ENCODE results near the gene RCAN3.
"Not testable (repeated sequence)": the region's sequence is repeated elsewhere in the genome, so short reads cannot be mapped to it uniquely, and the experiment has no call there.

Gene RCAN3

GRCh38 chr1:24486331-24487065 lies 16.1 kb upstream of the RCAN3 start:
- DNase-seq = no peak

DNA sequence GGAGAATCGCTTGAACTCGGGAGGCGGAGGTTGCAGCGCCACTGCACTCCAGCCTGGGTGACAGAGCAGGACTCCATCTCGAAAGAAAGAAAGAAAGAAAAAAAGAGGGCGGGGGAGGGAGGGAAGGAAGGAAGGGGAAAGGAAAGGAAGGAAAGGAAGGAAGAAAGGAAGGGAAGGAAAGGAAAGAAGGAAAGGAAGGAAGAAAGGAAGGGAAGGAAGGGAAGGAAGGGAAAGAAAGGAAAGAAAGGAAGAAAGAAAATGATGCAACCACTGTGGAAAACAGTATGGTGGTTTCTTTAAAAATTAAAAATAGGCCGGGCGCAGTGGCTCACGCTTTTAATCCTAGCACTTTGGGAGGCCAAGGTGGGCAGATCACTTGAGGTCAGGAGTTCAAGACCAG lies 15.2 kb upstream of the RCAN3 start:
- DNase-seq = no peak

- not testable (repeated sequence) for DNase-seq
These were observed 14.5 kb upstream of the RCAN3 start for GRCh38 chr1:24488159-24488558.

- DNase-seq = no peak
These were observed 13.0 kb upstream of the RCAN3 start for GRCh38 chr1:24489674-24490073.

DNA sequence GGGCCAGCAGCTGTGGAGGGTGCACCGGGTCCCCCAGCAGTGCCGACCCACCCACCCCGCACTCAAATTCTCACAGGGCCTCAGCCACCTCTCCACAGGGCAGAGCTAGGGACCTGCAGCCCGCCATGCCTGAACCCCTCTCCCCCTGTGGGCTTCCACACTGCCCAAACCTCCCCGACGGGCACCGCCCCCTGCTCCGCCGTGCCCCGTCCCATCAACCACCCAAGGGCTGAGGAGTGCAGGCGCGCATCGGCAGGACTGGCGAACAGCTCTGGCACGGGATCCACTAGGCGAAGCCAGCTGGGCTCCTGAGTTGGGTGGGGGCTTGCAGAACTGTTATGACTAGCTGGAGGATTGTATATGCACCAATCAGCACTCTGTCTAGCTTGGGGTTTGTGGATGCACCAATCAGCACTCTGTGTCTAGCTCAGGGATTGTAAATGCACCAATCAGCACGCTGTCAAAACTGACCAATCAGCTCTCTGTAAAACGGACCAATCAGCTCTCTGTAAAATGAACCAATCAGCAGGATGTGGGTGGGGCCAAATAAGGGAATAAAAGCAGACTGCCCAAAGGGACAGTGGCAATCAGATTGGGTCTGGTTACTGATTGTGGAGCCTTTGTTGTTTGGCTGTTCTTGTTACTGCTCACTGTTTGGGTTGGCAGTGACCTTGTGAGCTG lies 12.4 kb upstream of the RCAN3 start:
- DNase-seq = peak; percentile 10

GRCh38 chr1:24491577-24492360 lies 10.9 kb upstream of the RCAN3 start:
- DNase-seq = no peak

GRCh38 chr1:24492935-24493334 lies 9.7 kb upstream of the RCAN3 start:
- DNase-seq = not testable (repeated sequence)

DNA sequence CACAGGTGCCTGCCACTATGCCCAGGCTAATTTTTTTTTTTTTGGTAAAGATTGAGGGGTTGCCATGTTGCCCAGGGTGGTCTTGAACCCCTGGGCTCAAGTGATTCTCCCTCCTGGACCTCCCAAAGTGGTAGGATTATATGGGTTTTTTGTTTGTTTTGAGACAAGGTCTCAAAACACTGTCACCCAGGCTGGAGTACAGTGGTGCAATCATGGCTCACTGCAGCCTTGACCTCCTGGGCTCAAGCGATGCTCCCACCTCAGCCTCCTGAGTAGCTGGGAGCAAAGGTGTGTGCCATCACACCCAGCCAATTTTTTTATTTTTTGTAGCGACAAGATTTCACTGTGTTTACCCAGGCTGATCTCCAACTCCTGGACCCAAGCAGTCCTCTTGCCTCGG lies 8.9 kb upstream of the RCAN3 start:
- DNase-seq = no peak

GRCh38 chr1:24498589-24498988 lies 4.0 kb upstream of the RCAN3 start:
- DNase-seq = no peak

DNA sequence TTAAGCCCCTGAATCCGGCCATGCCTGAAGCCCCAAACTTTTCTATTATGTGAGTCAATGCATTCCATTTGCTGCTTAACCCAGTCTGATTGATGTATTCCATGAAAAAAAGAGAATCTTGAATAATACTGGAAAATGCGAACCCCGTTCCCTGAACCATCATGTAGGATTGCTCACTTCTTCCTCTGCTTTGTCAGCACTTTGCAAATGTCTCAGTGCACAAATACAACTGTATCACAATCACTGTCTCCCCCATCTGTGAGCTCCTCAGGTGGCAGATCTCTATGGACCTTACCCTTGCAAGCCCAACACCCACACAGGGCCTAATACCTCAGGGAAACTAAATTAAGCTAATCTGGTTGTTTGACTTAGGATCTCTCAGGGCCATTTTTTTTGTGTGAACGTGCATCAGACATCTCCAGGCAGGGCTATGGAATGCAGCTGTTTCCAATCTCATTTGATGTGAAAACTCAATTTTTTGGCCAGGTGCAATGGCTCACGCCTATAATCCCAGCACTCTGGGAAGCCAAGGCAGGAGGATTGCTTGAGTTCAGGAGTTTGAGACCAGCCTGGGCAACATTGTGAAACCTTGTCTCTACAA lies 2.1 kb upstream of the RCAN3 start:
- no peak for DNase-seq

DNA sequence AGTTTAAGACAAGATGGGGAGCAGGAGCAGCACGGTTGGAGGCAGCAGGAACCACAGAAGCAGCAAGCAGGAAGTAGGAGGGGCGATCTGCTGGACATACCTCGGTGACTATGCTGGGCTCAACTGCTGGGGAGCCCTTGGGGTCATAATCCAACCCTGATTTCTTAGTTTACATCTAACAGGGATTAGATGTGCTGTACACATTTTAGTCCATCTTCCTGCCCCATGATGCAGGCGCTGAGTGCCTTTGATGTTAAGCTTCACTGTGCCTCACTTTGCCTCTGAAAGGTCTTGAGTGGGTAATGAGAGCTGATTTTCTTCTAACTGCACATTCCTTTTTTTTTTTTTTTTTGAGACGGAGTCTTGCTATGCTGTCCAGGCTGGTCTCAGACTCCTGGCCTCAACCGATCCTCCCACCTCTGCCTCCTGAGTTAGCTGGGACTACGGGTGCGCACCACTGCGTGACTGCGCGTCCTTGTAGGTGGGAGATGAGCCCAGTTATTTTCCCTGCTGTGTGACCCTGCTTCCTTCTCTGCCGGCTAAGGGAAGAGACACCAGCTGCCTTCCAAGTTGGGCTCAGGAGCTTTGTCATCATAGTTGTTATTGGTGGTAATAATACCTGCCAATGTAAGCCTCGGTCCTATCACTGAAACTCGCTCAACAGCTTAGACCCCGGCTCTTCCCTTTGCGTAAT lies 1.1 kb upstream of the RCAN3 start:
- peak; percentile 48 for DNase-seq

DNA sequence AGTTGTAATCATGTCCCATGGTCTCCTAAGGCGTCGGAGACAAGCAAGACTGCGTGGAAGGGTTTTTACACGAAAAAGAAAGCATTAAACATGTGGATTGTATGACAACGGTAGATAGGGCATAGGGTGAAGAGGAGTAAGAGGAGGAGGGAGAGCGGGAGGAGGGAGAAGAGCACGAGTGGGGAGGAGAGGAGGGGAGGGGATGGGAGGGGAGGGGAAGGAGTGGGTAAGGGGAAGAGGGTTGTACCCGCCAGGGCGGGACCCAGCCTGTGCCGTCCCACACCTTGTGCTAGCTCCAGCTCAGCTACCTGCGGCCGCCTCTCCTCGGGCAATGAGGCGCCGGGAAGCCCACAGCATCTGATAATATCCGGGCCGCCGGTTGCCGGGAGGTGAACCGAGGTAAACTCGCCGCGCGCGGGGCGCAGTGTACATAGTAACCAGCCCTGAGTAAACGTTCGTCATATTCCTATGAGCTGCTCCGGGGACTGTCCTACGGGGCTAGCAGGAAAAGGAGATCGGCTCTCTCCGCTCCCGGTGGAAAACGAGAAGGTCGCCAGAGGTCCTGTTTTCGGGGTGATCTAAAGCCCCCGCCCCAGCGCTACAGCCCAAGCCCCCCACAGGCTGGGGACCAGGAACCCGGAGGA lies 449 bp upstream of the RCAN3 start:
- DNase-seq = peak; percentile 63

GRCh38 chr1:24503059-24503751 lies 569 bp downstream of the RCAN3 start:
- DNase-seq = no peak

DNA sequence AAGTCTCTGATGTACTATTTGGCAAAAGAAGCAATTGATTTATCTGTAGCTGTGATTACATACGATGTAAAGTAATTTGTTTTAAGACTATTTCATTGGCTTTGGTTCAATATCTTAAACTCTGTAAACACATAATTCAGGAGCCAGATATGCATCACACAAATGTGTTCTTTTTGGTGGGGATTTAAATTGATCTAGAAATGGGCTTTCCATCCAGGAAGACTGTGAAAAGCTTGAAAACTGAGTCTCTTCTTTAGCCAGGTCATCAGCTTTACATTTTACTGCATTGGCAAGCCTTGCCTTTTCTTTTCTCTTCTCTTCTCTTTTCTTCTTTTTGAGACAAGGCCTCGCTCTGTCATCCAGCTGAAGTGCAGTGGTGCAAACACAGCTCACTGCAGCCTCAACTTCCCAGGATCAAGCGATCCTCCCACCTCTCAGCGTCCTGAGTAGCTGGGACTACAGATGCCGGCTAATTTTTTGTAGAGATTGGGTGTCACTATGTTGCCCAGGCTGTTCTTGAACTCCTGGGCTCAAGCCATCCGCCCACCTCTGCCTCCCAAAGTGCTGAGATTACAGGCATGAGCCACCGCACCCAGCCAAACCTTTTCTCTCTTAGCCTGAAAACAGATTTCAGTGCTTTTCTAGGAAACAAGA lies 1.4 kb downstream of the RCAN3 start:
- no peak for DNase-seq

DNA sequence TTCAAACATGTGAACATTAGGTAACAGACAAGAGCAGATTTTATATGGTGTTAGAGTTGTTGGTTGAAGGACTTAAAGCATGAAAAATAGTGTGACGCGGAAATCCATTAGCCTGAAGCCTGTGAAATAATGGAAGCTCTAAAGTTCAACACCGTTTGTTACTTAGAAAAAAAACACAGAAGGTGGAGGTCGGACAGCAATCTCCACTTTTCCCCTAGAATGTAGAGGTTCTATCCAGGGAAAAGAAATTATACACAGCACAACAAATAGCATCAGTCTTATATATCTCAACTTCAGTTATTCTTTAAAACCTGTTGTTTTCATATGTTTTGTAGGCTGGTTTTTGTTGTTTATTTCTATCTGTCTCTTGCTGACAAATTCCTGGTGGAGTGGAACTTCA lies 1.9 kb downstream of the RCAN3 start:
- DNase-seq = no peak

- DNase-seq = no peak
These were observed 3.2 kb downstream of the RCAN3 start for GRCh38 chr1:24505816-24506215.

DNA sequence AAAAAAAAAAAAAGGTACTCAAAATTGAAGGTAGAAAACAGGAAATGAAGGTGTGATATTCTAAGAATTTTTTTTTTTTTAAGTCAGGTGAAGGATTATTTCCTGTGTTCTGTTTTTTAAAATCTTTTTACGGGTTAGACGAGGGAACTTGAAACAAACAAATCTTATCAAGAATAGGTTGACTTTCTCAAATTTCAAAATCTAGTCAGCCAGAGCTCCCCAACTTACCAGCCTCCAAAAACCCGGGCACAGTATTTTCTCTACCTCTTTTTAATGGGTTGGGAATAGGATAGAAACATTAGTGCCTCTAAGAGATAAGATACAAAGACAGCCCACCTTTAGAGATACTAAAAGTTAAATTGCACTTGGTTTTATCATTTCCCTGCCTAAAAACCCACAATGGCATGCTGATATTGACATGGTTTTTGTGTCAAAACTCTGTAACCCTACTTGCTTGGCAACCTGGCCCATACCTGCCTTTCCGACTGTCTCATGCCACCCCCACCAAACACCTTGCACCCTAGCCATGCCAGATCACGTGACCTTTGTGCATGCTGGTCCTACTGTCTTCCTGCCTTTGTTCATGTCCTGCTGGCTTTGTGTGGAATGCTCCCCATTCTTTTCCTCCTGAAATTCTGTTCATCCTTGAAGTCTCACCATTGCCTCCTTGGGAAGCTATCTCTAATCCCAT lies 4.2 kb downstream of the RCAN3 start:
- DNase-seq = no peak

DNA sequence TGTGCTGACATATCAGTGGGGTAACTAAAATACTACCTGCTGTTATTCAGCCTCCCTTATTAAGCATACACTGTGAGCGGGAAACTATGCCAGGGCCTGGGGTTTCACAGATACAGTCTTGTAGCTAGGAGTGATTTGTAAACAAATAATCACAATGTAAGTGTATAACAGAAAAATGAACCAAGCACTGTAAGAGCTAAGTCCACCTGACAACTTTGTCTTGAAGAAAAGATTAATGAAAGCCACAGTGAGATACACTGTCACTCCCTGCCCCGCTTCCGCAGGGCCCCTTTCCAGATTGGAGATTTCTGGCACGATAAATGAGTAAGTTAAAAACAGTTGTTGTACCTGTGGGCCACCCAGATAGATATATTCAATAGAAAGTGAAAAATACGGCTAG lies 4.8 kb downstream of the RCAN3 start:
- no peak for DNase-seq

- DNase-seq = no peak
These were observed 6.3 kb downstream of the RCAN3 start for GRCh38 chr1:24508911-24509310.

GRCh38 chr1:24513706-24514105 lies 11.1 kb downstream of the RCAN3 start:
- DNase-seq = no peak

DNA sequence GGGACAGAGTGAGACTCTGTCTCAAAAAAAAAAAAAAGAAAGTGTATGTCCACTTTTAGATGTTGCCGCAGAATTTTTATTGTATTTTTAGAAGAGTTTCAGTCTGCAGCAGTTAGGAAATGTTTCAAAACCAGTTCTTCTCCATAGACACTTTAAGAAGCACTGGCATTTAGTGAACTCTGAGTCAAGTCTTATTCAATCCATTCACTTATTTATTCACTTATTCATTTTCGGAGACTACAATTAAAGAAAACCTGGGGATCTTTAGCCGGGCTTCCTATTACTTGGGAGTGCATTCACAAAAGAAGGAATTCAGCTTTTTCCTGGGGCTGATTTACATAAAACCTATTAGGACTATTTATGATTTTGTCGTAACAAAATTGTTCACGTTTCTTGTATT lies 12.3 kb downstream of the RCAN3 start:
- DNase-seq = no peak

Measured in OCI-M1 (cell line).